HepG2 (cell line): ENCODE measurements around the gene TBC1D1. TPM values are rescaled to one million over a fixed set of nuclear protein-coding genes. Genes with fewer than 3 reads are reported as not detected.

Experiments
- AGO2 ChIP-seq: fragments of 200-400 bp; formaldehyde crosslinking; optimal IDR thresholded peaks from 2 replicates; pipeline ENCODE3; 2017; ENCODE audit warnings: mild to moderate bottlenecking, low read depth, low read length, moderate library complexity
- IKZF1 ChIP-seq: fragments of 450-650 bp; IDR thresholded peaks from 2 replicates; pipeline ENCODE4 v1.7.1; 2016
- KIAA2018 ChIP-seq: sonication (generic); formaldehyde crosslinking; IDR thresholded peaks from 2 replicates; pipeline ENCODE4 v1.5.0; 2020; ENCODE audit warnings: mild to moderate bottlenecking, missing genetic modification reagents, borderline replicate concordance
- KLF13 ChIP-seq: sonication (generic); formaldehyde crosslinking; IDR thresholded peaks from 2 replicates; pipeline ENCODE4 v1.4.0; 2020; ENCODE audit warnings: mild to moderate bottlenecking, missing genetic modification reagents
- KLF16 ChIP-seq, 2 experiments: sonication (generic) in 1 of 2; formaldehyde crosslinking in 1 of 2; IDR thresholded peaks; 2 replicates each; pipeline versions ENCODE4 v1.6.1 to v1.8.0; 2016 to 2023; ENCODE audit warnings: missing genetic modification reagents in 2 of 2, missing compliant biosample characterization in 1 of 2
- MAX ChIP-seq: IDR thresholded peaks from 2 replicates; pipeline ENCODE4 v1.6.1; 2012; ENCODE audit warnings: inconsistent platforms
- PAX8 ChIP-seq: sonication (generic); formaldehyde crosslinking; IDR thresholded peaks from 2 replicates; pipeline ENCODE4 v1.8.0; 2022; ENCODE audit warnings: mild to moderate bottlenecking, missing genetic modification reagents, borderline replicate concordance
- RAD51 ChIP-seq: fragments of 450-650 bp; IDR thresholded peaks from 2 replicates; pipeline ENCODE4 v1.6.1; 2016; ENCODE audit warnings: borderline replicate concordance
- SNRNP70 ChIP-seq: fragments of 200-400 bp; formaldehyde crosslinking; IDR thresholded peaks from 2 replicates; pipeline ENCODE4 v1.6.1; 2017; ENCODE audit warnings: mild to moderate bottlenecking, low read depth, low read length, moderate library complexity
- TBX3 ChIP-seq: fragments of 450-650 bp; IDR thresholded peaks from 2 replicates; pipeline ENCODE4 v1.6.1; 2017; ENCODE audit warnings: antibody characterized with exemption, mild to moderate bottlenecking, inconsistent platforms, borderline replicate concordance
- XBP1 ChIP-seq: sonication (generic); formaldehyde crosslinking; IDR thresholded peaks from 2 replicates; pipeline ENCODE4 v1.5.0; 2020; ENCODE audit warnings: missing genetic modification reagents
- ZBTB21 ChIP-seq: sonication (generic); formaldehyde crosslinking; IDR thresholded peaks from 2 replicates; pipeline ENCODE4 v1.4.0; 2020; ENCODE audit warnings: missing genetic modification reagents
- ZEB1 ChIP-seq: IDR thresholded peaks from 2 replicates; pipeline ENCODE4 v1.6.1; 2012; ENCODE audit warnings: mild to moderate bottlenecking, low read depth, inconsistent platforms; ENCODE audit not compliant: insufficient replicate concordance
- ZNF672 ChIP-seq: sonication (generic); formaldehyde crosslinking; IDR thresholded peaks from 2 replicates; pipeline ENCODE4 v1.8.1; 2022; ENCODE audit warnings: missing genetic modification reagents
- ZNF687 ChIP-seq: sonication (generic); formaldehyde crosslinking; IDR thresholded peaks from 2 replicates; pipeline ENCODE4 v1.5.1; 2020; ENCODE audit warnings: mild to moderate bottlenecking, missing genetic modification reagents, moderate library complexity
- ZNF790 ChIP-seq: sonication (generic); formaldehyde crosslinking; IDR thresholded peaks from 2 replicates; pipeline ENCODE4 v1.8.0; 2022; ENCODE audit warnings: missing genetic modification reagents, mild to moderate bottlenecking, borderline replicate concordance
- polyA plus RNA-seq, 8 experiments: library from polyadenylated mRNA; depleted of rRNA in 3 of 8; stranded (reverse) in 7 of 8; unstranded in 1 of 8; fragments of >200 nt; fragmentation: Illumina TruSeq in 4 of 8; extraction: Trizol in 4 of 8; gene quantifications; 2 replicates each; pipeline versions ENCODE4 v1.2.1 to v1.2.3, GENCODE V29; 2011 to 2016; ENCODE audit warnings: low read depth in 4 of 8, missing spikeins in 1 of 8, mixed read lengths in 1 of 8; ENCODE audit not compliant: insufficient read depth in 1 of 8
- total RNA-seq, 5 experiments: library from RNA; depleted of rRNA; stranded (reverse); fragments of >200 nt; fragmentation: Illumina TruSeq; extraction: Trizol; gene quantifications; 2 replicates each; pipeline ENCODE4 v1.2.3, GENCODE V29; 2016; ENCODE audit warnings: low read depth in 1 of 5

The TBC1D1 gene
- total and polyA plus RNA-seq, 2 of the 13 experiments (the other 11 are each of a cell fraction or from before 2014, with no cell fraction given) = 37.3 to 62.8 TPM

- TF ChIP-seq KLF16 (CRISPR knock-in tag; IDR thresholded peaks at IDR 0.05) (peak in 1 of 2 experiments; percentile 94; a peak in 2 of 4 replicates), ZBTB21 (0 out of 2 replicates have a peak, but pooled peaks have one; percentile 29), KIAA2018 (CRISPR knock-in tag) (peak; percentile 81; the same call in 1 of the 2 replicates), XBP1 (CRISPR knock-in tag) (no peak; the same call in 1 of the 2 replicates), AGO2 (no peak), MAX (peak; percentile 21), TBX3 (peak; percentile 96), PAX8 (CRISPR knock-in tag) (no peak), ZNF687 (no peak), SNRNP70 (no peak), RAD51 (no peak), IKZF1 (no peak), ZEB1 (peak; percentile 95), ZNF672 (CRISPR knock-in tag) (no peak), KLF13 (CRISPR knock-in tag) (no peak), ZNF790 (CRISPR knock-in tag) (no peak)
These were observed 242.2 kb downstream of the TBC1D1 start (continued) for GRCh38 chr4:38132843-38133662.
